ENCODE data around the gene KRT83.
"Not testable (repeated sequence)": the region's sequence is repeated elsewhere in the genome, so short reads cannot be mapped to it uniquely, and the experiment has no call there.

Gene KRT83

DNA sequence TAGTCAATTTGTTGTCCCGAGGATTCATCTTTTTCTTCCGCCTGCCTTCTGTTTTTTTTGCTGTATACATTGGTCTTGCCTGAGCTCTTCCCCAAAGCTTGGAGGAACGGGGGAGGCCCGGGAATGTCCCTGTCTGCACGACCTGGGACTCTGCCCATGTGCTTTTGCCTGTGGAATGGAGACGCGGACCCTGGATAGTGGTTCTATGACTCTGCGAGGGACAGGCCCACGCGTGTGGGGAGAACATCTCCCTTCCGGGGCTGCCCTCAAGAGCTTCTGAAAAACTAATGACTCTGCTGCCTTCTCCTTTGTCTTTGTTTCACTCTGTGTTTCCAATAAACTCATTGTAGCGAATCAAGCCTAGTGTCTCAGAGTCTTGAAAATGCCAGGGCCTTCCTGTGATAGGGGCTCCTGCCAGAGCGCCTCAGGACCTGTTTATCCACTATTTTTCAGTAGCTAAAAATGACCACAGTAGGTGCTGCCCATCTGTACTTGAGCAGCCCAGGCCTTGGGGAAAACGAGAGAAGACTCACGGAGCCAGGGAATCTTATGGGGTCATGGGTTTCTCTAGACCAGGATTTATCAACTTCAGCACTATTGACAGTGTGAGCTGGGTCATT is 12.3 kb downstream of the KRT83 start:
- DNase-seq (ENCODE audit: low read depth) = no peak

DNA sequence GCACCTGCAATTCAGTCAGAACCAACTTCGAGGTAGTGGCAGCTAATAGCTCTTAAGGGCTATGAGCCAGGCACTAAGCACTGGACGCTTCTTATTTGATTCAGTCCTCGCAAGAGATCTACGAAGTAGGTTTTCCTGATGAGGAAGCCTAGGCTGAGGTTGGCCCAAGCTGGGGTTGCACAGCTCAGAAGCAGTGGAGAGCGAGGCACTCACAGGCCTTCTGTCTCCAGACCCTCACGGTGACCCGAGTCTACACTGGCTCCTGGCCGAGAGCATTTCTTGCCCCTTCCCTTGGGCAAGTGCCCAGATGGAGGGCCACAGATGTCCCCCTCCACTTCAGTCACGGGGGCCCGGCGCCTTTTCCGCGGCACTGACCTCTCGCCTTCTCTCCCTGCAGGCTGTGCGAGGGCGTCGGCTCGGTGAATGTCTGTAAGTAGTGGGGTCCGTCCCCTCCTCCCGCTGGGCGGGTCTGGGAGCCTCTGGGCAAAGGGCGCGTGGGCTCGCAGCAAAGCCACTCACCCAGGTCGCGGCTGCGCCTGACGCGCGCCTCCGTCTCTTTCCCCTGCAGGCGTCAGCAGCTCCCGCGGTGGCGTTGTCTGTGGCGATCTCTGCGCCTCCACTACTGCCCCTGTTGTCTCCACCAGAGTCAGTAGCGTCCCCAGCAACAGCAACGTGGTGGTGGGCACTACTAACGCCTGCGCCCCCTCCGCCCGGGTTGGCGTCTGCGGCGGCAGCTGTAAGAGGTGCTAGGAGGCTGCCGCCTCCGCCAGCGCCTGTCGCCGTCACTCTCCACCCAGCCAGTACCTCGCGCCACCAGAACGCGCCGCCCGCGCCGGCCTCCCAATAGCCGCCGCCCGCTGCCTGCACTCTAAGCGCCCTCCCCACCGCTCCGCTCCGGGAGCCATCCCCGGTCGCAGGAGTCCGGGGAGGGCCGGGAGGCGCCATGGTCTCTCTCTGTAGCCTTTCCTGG is 13.1 kb downstream of the KRT83 start:
- no peak for DNase-seq (ENCODE audit: low read depth)

- no peak for DNase-seq (ENCODE audit: low read depth)
Observed at GRCh38 chr12:52306731-52307130, 14.5 kb downstream of the KRT83 start.

DNA sequence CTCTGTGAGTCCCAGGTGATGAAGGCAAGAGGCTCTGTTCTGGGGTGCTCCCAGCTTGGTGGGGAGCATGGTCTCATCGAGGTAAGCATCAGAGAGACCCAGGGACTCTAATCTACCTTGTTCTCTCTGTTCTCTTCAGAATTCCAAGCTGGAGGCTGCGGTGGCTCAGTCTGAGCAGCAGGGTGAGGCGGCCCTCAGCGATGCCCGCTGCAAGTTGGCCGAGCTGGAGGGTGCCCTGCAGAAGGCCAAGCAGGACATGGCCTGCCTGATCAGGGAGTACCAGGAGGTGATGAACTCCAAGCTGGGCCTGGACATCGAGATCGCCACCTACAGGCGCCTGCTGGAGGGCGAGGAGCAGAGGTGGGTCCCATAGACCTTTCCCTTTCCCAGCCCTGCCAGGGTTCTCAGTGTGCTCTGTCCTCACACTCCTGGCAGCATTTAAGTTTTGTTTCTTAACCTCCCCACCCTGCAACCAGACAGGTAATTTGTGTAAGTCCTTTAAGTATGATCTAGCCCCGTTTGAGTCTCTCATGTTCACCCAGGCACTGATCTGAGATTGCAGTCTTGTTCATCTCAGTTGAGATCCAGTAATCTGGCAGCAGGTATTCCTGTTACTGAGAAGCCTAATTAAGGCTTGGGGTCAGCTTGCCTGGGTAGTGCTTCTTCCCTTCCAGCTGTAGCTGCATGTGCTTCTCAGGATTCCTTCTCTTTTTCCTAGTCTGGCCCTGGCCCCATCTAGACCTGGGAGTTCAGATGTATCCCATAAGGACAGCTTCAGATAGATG is 15.1 kb downstream of the KRT83 start:
- DNase-seq (ENCODE audit: low read depth) = no peak

- DNase-seq (ENCODE audit: low read depth) = not testable (repeated sequence)
Observed at GRCh38 chr12:52304941-52305411, 16.2 kb downstream of the KRT83 start.

DNA sequence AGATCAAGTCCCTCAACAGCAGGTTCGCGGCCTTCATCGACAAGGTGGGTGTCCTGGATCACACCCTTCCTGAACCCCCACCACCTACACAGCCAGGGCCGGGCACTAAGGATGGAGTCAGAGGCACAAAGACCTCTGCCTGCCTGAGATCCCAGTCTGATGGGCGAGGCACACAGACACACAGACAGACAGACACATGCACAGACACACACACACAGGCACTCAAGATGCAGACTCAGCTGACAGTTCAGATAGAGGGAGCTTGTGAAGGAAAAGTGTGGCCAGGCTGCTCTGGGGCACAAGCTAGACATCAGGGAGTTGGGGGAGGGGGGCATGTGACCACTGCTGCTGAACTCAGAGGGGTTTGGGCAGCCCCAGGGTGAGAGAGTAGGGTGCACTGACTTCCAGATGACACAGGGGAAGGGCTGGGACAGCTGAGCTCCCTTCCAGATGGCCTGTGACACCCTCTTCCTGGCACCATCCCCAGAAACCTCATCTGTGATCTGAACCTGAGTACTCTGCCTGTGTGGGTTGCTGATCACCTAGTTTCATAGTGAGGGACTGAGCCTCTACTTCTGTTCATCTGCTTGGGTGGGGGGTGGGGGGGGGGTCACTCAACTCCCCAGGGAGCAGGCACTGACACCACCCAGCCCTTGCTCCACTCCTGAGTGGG is 18.8 kb downstream of the KRT83 start:
- DNase-seq (ENCODE audit: low read depth) = not testable (repeated sequence)

DNA sequence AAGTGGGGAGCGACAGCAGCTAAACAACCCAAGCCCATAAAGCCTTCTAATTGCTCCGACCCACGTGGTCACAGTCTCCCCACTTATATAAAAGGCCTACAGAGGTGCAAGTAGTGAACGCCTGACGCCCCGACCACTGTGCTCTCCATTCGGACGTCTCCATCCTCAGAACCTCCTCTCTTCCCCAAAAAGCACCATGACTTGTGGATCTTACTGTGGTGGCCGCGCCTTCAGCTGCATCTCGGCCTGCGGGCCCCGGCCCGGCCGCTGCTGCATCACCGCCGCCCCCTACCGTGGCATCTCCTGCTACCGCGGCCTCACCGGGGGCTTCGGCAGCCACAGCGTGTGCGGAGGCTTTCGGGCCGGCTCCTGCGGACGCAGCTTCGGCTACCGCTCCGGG is 19.5 kb downstream of the KRT83 start:
- DNase-seq (ENCODE audit: low read depth) = not testable (repeated sequence)

DNA sequence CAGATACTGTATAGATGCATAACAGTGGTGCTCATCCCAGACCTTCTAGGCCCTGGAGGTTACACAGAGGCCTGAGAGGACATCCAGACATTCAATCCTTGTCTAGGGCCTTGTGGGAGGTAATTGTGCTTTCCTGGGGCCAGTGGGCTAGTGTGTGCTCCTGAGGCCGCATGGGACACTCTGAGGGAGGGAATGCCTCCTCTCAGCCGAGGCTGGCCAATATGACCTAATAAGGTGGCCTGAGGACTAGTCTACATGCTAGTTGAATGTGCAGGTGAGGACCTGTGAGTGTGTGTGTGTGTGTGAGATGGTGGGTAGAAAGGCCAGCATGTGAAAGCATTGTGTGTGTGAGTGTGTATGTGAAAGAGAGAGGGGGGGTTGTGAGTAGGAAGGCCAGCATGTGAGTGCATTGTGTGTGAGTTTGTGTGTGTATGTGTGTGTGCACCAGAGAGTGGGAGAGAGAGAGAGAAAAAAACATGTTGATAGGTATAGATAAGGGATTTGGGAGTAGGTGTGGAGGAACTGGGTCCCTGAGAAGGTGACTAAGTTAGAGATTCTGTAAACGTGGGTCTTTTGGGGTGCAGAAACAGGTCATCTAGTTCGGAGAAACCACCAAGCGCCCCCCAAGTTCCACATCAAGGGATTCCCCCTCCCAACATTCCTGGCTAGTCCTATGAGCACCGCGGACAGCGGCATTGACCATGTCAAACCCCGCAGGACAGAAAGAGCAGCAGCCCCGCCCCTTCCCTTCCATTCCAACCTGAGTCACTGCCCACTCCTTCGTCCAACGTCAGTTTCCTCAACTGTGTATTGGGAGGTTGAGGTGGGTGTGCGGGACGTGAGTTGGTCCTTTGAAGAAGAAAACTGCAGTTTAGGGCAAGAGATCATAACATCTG is 20.2 kb downstream of the KRT83 start:
- DNase-seq (ENCODE audit: low read depth) = no peak

DNA sequence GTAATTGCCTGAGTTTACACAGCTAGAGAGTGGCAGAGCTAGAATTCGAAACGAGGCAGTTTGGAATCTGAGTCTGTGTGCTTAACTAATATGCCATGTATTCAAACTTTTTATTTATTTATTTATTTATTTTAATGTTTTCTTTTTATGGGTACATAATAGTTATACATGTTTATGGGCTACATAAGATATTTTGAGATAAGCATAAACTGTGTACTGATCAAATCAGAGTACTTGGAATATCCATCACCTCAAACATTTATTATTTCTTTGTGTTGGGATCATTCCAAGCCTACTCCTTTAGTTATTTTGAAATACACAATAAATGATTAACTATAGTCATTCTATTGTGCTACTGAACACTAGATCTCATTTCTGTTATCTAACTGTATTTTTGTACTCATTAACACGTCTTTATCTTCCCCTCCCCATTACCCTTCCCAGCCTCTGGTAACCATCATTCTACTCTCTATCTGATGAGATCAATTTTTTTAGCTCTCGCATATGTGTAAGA is 22.5 kb downstream of the KRT83 start:
- no peak for DNase-seq (ENCODE audit: low read depth)

DNA sequence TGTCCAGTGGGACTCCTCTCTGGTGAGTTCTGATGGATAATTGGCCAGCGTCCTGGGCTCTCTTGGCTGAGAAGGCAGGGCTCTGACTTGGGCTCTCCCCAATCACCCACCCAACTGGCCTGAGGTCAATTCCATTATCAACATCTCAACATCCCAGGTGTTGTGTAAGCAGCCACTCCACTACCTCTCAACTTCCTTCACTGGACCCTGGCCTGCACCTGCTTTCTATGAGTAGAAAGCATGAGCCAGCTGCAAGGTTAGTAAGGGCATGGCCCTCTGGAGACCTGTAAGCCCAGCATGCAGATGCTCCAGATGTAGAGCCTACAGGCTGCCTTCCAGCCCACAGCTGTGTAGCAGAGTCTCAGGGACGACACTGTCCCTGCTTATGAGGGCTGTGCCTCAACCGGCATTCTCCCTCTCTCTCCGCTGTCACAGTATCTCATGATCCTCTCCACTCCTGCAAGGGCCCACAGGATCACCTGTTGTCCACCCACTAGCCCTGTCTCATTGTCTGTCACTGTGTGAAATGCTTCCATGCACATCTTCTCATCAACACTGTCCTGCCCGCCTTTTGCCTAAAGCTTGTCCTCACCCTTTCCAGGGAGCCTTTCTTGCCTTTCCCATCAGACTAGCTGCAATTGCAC is 24.5 kb downstream of the KRT83 start:
- DNase-seq (ENCODE audit: low read depth) = no peak

- DNase-seq (ENCODE audit: low read depth) = no peak
Observed at GRCh38 chr12:52295663-52296062, 25.5 kb downstream of the KRT83 start.

GRCh38 chr12:52294803-52295202 is 26.4 kb downstream of the KRT83 start:
- DNase-seq (ENCODE audit: low read depth) = no peak

- DNase-seq (ENCODE audit: low read depth) = no peak
Observed at GRCh38 chr12:52293926-52294325, 27.3 kb downstream of the KRT83 start.

GRCh38 chr12:52291267-52291935 is 29.8 kb downstream of the KRT83 start, which contains the start of gene KRT81:
TSS of gene KRT81 (minus strand) at chr12:52291534. CDS start at chr12:52291465, 69 bp downstream.
- DNase-seq (ENCODE audit: low read depth) = no peak

GRCh38 chr12:52290483-52291134 is 30.6 kb downstream of the KRT83 start:
- not testable (repeated sequence) for DNase-seq (ENCODE audit: low read depth)

- not testable (repeated sequence) for DNase-seq (ENCODE audit: low read depth)
Observed at GRCh38 chr12:52287816-52288805, 33.1 kb downstream of the KRT83 start.
